ENCODE measurements around the gene HK2. TPM values are rescaled to one million over a fixed set of nuclear protein-coding genes. Genes with fewer than 3 reads are reported as not detected.

The HK2 gene
- total RNA-seq, 1 donor from 2014 or later, result 20.7 TPM

GRCh38 chr2:74863802-74864248, 29.9 kb downstream of the HK2 start:
- Histone ChIP-seq H3K4me3 (ENCODE audit: low read depth, low read length) (no peak overlapping the region), H3K27me3 (ENCODE audit: control insufficient read depth, insufficient read depth, low read length) (no peaks in the 10 kb centered on the region), H3K36me3 (ENCODE audit: control insufficient read depth, insufficient read depth, low read length) (no peaks in the 10 kb centered on the region)
- no peak for TF ChIP-seq CTCF (IDR thresholded peaks at IDR 0.05; ENCODE audit: insufficient read depth, low read length, poor library complexity, severe bottlenecking)
- DNase-seq (ENCODE audit: low read depth), result no peak

GRCh38 chr2:74864728-74865722, 31.1 kb downstream of the HK2 start:
- peak; percentile 66 for DNase-seq (ENCODE audit: low read depth)
- Histone ChIP-seq H3K4me3 (ENCODE audit: low read depth, low read length) (no peak overlapping the region), H3K36me3 (ENCODE audit: control insufficient read depth, insufficient read depth, low read length) (no peaks in the 10 kb centered on the region), H3K27me3 (ENCODE audit: control insufficient read depth, insufficient read depth, low read length) (no peaks in the 10 kb centered on the region)
- TF ChIP-seq CTCF (IDR thresholded peaks at IDR 0.05; ENCODE audit: insufficient read depth, low read length, poor library complexity, severe bottlenecking), result no peak

GRCh38 chr2:74865770-74866674, 32.1 kb downstream of the HK2 start:
- TF ChIP-seq CTCF (IDR thresholded peaks at IDR 0.05; ENCODE audit: insufficient read depth, low read length, poor library complexity, severe bottlenecking), result no peak
- Histone ChIP-seq H3K4me3 (ENCODE audit: low read depth, low read length) (no peak overlapping the region), H3K27me3 (ENCODE audit: control insufficient read depth, insufficient read depth, low read length) (no peaks in the 10 kb centered on the region), H3K36me3 (ENCODE audit: control insufficient read depth, insufficient read depth, low read length) (no peaks in the 10 kb centered on the region)
- DNase-seq (ENCODE audit: low read depth), result peak; percentile 86

GRCh38 chr2:74867841-74868658, 34.1 kb downstream of the HK2 start:
- peak; percentile 63 for DNase-seq (ENCODE audit: low read depth)
- no peak for TF ChIP-seq CTCF (IDR thresholded peaks at IDR 0.05; ENCODE audit: insufficient read depth, low read length, poor library complexity, severe bottlenecking)
- Histone ChIP-seq H3K4me3 (ENCODE audit: low read depth, low read length) (no peak overlapping the region), H3K27me3 (ENCODE audit: control insufficient read depth, insufficient read depth, low read length) (no peaks in the 10 kb centered on the region), H3K36me3 (ENCODE audit: control insufficient read depth, insufficient read depth, low read length) (no peaks in the 10 kb centered on the region)

GRCh38 chr2:74869517-74869916, 35.6 kb downstream of the HK2 start:
- no peak overlapping the region for H3K4me3 ChIP-seq (ENCODE audit: low read depth, low read length)
- no peak for DNase-seq (ENCODE audit: low read depth)
- no peak for TF ChIP-seq CTCF (IDR thresholded peaks at IDR 0.05; ENCODE audit: insufficient read depth, low read length, poor library complexity, severe bottlenecking)
- no peaks in the 10 kb centered on the region for H3K36me3 ChIP-seq (ENCODE audit: control insufficient read depth, insufficient read depth, low read length)
- H3K27me3 ChIP-seq (ENCODE audit: control insufficient read depth, insufficient read depth, low read length), result no peaks in the 10 kb centered on the region

Data from kidney epithelial cell (primary cell).